ENCODE results near the gene CSMD2. TPM values are rescaled to one million over a fixed set of nuclear protein-coding genes. Genes with fewer than 3 reads are reported as not detected.

Gene CSMD2
- total RNA-seq, 1 donor from 2014 or later, result 2.6 TPM

GRCh38 chr1:33469691-33470090 lies 695.3 kb downstream of the CSMD2 start:
- no peaks in the 10 kb centered on the region for H3K9me3 Mint-ChIP-seq
- H3K27ac Mint-ChIP-seq, result no peak overlapping the region
- no peak overlapping the region for H3K27ac ChIP-seq
- no peak overlapping the region for H3K4me2 ChIP-seq
- no peak overlapping the region for H3K9ac ChIP-seq
- peaks cover 20% of the 10 kb centered on the region for H3K4me1 ChIP-seq
- no peak overlapping the region for H3K4me3 Mint-ChIP-seq
- H2AFZ ChIP-seq (replicated peaks), result no peak overlapping the region
- no peaks in the 10 kb centered on the region for H4K20me1 ChIP-seq (ENCODE audit: low read depth)
- no peaks in the 10 kb centered on the region for H3K27me3 Mint-ChIP-seq (ENCODE audit: insufficient read depth, low read depth)
- peaks cover 33% of the 10 kb centered on the region for H3K4me1 Mint-ChIP-seq
- TF ChIP-seq EZH2 (IDR thresholded peaks at IDR 0.05) (no peak), CTCF (IDR thresholded peaks at IDR 0.05) (no peak), EZH2phosphoT487 (IDR thresholded peaks at IDR 0.05) (no peak)
- no peak for DNase-seq (ENCODE audit: low spot score)
- no peaks in the 10 kb centered on the region for H3K36me3 Mint-ChIP-seq
- H3F3A ChIP-seq (ENCODE audit: low read depth), result peaks cover 4% of the 10 kb centered on the region
- H3K79me2 ChIP-seq (ENCODE audit: low read depth), result peaks cover 10% of the 10 kb centered on the region
- H3K4me3 ChIP-seq, result no peak overlapping the region
- H3K9me3 ChIP-seq (ENCODE audit: low read depth), result no peaks in the 10 kb centered on the region
- H3K27me3 ChIP-seq, result no peaks in the 10 kb centered on the region
- no peaks in the 10 kb centered on the region for H3K36me3 ChIP-seq

- Histone ChIP-seq H3K9ac (no peak overlapping the region), H2AFZ (replicated peaks) (no peak overlapping the region), H3K4me3 (no peak overlapping the region), H3K4me1 (peaks cover 20% of the 10 kb centered on the region), H3K79me2 (ENCODE audit: low read depth) (peaks cover 10% of the 10 kb centered on the region), H3F3A (ENCODE audit: low read depth) (peaks cover 4% of the 10 kb centered on the region), H3K36me3 (no peaks in the 10 kb centered on the region), H3K27me3 (no peaks in the 10 kb centered on the region), H3K4me2 (no peak overlapping the region), H3K9me3 (ENCODE audit: low read depth) (no peaks in the 10 kb centered on the region), H3K27ac (no peak overlapping the region), H4K20me1 (ENCODE audit: low read depth) (no peaks in the 10 kb centered on the region)
- Mint-ChIP-seq H3K4me3 (no peak overlapping the region), H3K9me3 (no peaks in the 10 kb centered on the region), H3K27ac (peak overlapping the region; percentile 8), H3K4me1 (peaks cover 33% of the 10 kb centered on the region), H3K36me3 (no peaks in the 10 kb centered on the region), H3K27me3 (ENCODE audit: insufficient read depth, low read depth) (no peaks in the 10 kb centered on the region)
- TF ChIP-seq EZH2 (IDR thresholded peaks at IDR 0.05) (no peak), CTCF (IDR thresholded peaks at IDR 0.05) (no peak), EZH2phosphoT487 (IDR thresholded peaks at IDR 0.05) (no peak)
- no peak for DNase-seq (ENCODE audit: low spot score)
These were observed 696.1 kb downstream of the CSMD2 start for GRCh38 chr1:33468967-33469366.

GRCh38 chr1:33468531-33468930 lies 696.5 kb downstream of the CSMD2 start:
- peaks cover 32% of the 10 kb centered on the region for H3K4me1 Mint-ChIP-seq
- peak overlapping the region; percentile 8 for H3K27ac Mint-ChIP-seq
- Histone ChIP-seq H3K9ac (no peak overlapping the region), H3K27me3 (no peaks in the 10 kb centered on the region), H2AFZ (replicated peaks) (no peak overlapping the region), H4K20me1 (ENCODE audit: low read depth) (no peaks in the 10 kb centered on the region), H3K79me2 (ENCODE audit: low read depth) (peaks cover 9% of the 10 kb centered on the region), H3K4me2 (no peak overlapping the region), H3K4me1 (peaks cover 20% of the 10 kb centered on the region), H3K36me3 (no peaks in the 10 kb centered on the region), H3K4me3 (no peak overlapping the region), H3F3A (ENCODE audit: low read depth) (peaks cover 4% of the 10 kb centered on the region), H3K9me3 (ENCODE audit: low read depth) (no peaks in the 10 kb centered on the region), H3K27ac (no peak overlapping the region)
- no peak for TF ChIP-seq CTCF (IDR thresholded peaks at IDR 0.05)
- no peak for TF ChIP-seq EZH2 (IDR thresholded peaks at IDR 0.05)
- no peak for TF ChIP-seq EZH2phosphoT487 (IDR thresholded peaks at IDR 0.05)
- H3K36me3 Mint-ChIP-seq, result no peaks in the 10 kb centered on the region
- H3K9me3 Mint-ChIP-seq, result no peaks in the 10 kb centered on the region
- no peak for DNase-seq (ENCODE audit: low spot score)
- H3K4me3 Mint-ChIP-seq, result no peak overlapping the region
- no peaks in the 10 kb centered on the region for H3K27me3 Mint-ChIP-seq (ENCODE audit: insufficient read depth, low read depth)

All from neural progenitor cell (in vitro differentiated cells).